ENCODE data around the gene OCEL1.

The OCEL1 gene

GRCh38 chr19:17219286-17219685 is 6.7 kb upstream of the OCEL1 start:
- H3K4me3 ChIP-seq (ENCODE audit: low read depth, low read length): no peak overlapping the region
- no peak for DNase-seq (ENCODE audit: low read depth)
- no peak for TF ChIP-seq CTCF (IDR thresholded peaks at IDR 0.05; ENCODE audit: low read depth, low read length, missing control alignments)

- TF ChIP-seq CTCF (IDR thresholded peaks at IDR 0.05; ENCODE audit: low read depth, low read length, missing control alignments): no peak
- H3K4me3 ChIP-seq (ENCODE audit: low read depth, low read length): no peak overlapping the region
- no peak for DNase-seq (ENCODE audit: low read depth)
Observed at GRCh38 chr19:17220207-17220758, 5.7 kb upstream of the OCEL1 start.

GRCh38 chr19:17225053-17225452 is 973 bp upstream of the OCEL1 start:
- DNase-seq (ENCODE audit: low read depth): no peak
- no peak overlapping the region for H3K4me3 ChIP-seq (ENCODE audit: low read depth, low read length)
- TF ChIP-seq CTCF (IDR thresholded peaks at IDR 0.05; ENCODE audit: low read depth, low read length, missing control alignments): no peak

GRCh38 chr19:17227798-17228367 is 1.9 kb downstream of the OCEL1 start:
- DNase-seq (ENCODE audit: low read depth): no peak
- H3K4me3 ChIP-seq (ENCODE audit: low read depth, low read length): no peak overlapping the region
- no peak for TF ChIP-seq CTCF (IDR thresholded peaks at IDR 0.05; ENCODE audit: low read depth, low read length, missing control alignments)

- H3K4me3 ChIP-seq (ENCODE audit: low read depth, low read length): no peak overlapping the region
- no peak for TF ChIP-seq CTCF (IDR thresholded peaks at IDR 0.05; ENCODE audit: low read depth, low read length, missing control alignments)
- no peak for DNase-seq (ENCODE audit: low read depth)
Observed at GRCh38 chr19:17229890-17230289, 3.9 kb downstream of the OCEL1 start.

GRCh38 chr19:17232258-17232657 is 6.2 kb downstream of the OCEL1 start:
- no peak for DNase-seq (ENCODE audit: low read depth)
- no peak for TF ChIP-seq CTCF (IDR thresholded peaks at IDR 0.05; ENCODE audit: low read depth, low read length, missing control alignments)
- H3K4me3 ChIP-seq (ENCODE audit: low read depth, low read length): no peak overlapping the region

- peak overlapping the region; percentile 61 for H3K4me3 ChIP-seq (ENCODE audit: low read depth, low read length)
- no peak for DNase-seq (ENCODE audit: low read depth)
- TF ChIP-seq CTCF (IDR thresholded peaks at IDR 0.05; ENCODE audit: low read depth, low read length, missing control alignments): no peak
Observed at GRCh38 chr19:17234911-17235299, 8.9 kb downstream of the OCEL1 start.

Data from GM12864 (cell line).